ENCODE results near the gene NFKBIL1.
"Not testable (repeated sequence)": the region's sequence is repeated elsewhere in the genome, so short reads cannot be mapped to it uniquely, and the experiment has no call there.

The NFKBIL1 gene

GRCh38 chr6:31546958-31547726, at the start of gene NFKBIL1:
Gene NFKBIL1, plus strand, starts transcription at chr6:31547608. Its CDS starts 87 bp downstream, at chr6:31547695.
- DNase-seq: peak; percentile 96

- DNase-seq: no peak
Measured at GRCh38 chr6:31498748-31499147, 48.7 kb upstream of the NFKBIL1 start.

- DNase-seq: not testable (repeated sequence)
Measured at GRCh38 chr6:31499648-31500047, 47.8 kb upstream of the NFKBIL1 start.

- no peak for DNase-seq
Measured at GRCh38 chr6:31502586-31502985, 44.8 kb upstream of the NFKBIL1 start.

- DNase-seq: not testable (repeated sequence)
Measured at GRCh38 chr6:31509036-31509435, 38.4 kb upstream of the NFKBIL1 start.

GRCh38 chr6:31510007-31510406, 37.4 kb upstream of the NFKBIL1 start:
- DNase-seq: no peak

GRCh38 chr6:31513456-31514165, 33.8 kb upstream of the NFKBIL1 start:
- no peak for DNase-seq

- DNase-seq: no peak
Measured at GRCh38 chr6:31521835-31522234, 25.6 kb upstream of the NFKBIL1 start.

GRCh38 chr6:31525553-31525931, 21.9 kb upstream of the NFKBIL1 start:
- DNase-seq: no peak

- no peak for DNase-seq
Measured at GRCh38 chr6:31525932-31526591, 21.3 kb upstream of the NFKBIL1 start.

- DNase-seq: no peak
Measured at GRCh38 chr6:31528307-31528777, 19.1 kb upstream of the NFKBIL1 start.

- DNase-seq: no peak
Measured at GRCh38 chr6:31528821-31529328, 18.5 kb upstream of the NFKBIL1 start, which contains the start of gene MCCD1. Gene MCCD1, plus strand, starts transcription at chr6:31528962. Its CDS starts 53 bp downstream, at chr6:31529015.

- DNase-seq: no peak
Measured at GRCh38 chr6:31529329-31530150, 17.9 kb upstream of the NFKBIL1 start.

- DNase-seq: no peak
Measured at GRCh38 chr6:31530659-31531058, 16.7 kb upstream of the NFKBIL1 start.

- DNase-seq: no peak
Measured at GRCh38 chr6:31531162-31531561, 16.2 kb upstream of the NFKBIL1 start.

GRCh38 chr6:31531771-31532643, 15.4 kb upstream of the NFKBIL1 start:
- DNase-seq: no peak

GRCh38 chr6:31532644-31533454, 14.6 kb upstream of the NFKBIL1 start:
- DNase-seq: no peak

- no peak for DNase-seq
Measured at GRCh38 chr6:31533455-31533841, 14.0 kb upstream of the NFKBIL1 start.

- no peak for DNase-seq
Measured at GRCh38 chr6:31534011-31534410, 13.4 kb upstream of the NFKBIL1 start.

- no peak for DNase-seq
Measured at GRCh38 chr6:31534521-31535040, 12.8 kb upstream of the NFKBIL1 start.

Measured in GDM1 (cell line).